ENCODE results near the gene CELF4.

DNA sequence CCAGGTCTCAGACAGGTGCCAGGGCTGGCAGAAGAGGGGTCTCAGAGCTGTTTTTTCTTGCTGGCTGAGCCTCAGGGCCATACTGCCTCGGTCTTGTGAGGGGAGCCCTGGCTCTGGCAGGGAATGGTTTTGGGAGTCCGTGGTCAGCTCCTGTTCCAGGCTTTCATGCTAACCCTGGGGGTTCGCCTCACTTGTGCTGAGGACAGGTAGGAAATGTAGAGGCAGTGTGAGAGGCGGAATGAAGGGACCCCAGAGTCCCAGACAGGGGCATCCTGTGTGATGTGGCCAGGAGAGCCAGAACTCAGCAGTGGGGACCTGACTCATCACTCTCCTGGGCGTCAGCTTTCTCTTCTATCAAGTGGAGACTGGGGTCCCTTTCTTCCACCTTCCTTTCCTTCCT lies 5.7 kb upstream of the CELF4 start:
- no peak for TF ChIP-seq POLR2A (IDR thresholded peaks at IDR 0.05)
- TF ChIP-seq, protein P1, sequence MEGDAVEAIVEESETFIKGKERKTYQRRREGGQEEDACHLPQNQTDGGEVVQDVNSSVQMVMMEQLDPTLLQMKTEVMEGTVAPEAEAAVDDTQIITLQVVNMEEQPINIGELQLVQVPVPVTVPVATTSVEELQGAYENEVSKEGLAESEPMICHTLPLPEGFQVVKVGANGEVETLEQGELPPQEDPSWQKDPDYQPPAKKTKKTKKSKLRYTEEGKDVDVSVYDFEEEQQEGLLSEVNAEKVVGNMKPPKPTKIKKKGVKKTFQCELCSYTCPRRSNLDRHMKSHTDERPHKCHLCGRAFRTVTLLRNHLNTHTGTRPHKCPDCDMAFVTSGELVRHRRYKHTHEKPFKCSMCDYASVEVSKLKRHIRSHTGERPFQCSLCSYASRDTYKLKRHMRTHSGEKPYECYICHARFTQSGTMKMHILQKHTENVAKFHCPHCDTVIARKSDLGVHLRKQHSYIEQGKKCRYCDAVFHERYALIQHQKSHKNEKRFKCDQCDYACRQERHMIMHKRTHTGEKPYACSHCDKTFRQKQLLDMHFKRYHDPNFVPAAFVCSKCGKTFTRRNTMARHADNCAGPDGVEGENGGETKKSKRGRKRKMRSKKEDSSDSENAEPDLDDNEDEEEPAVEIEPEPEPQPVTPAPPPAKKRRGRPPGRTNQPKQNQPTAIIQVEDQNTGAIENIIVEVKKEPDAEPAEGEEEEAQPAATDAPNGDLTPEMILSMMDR (IDR thresholded peaks at IDR 0.05) = no peak

All from lower leg skin (tissue), 3 donors.